Transverse colon (tissue), 4 donors: Measurements from ENCODE around the gene VMAC.

Source experiments
- CTCF ChIP-seq, 5 experiments: fragments of 200-600 bp in 3 of 5; fragments of 450-650 bp in 2 of 5; sonication (generic) in 3 of 5; IDR thresholded peaks; 1 replicate in 2 of 5; 2 replicates in 3 of 5; pipeline ENCODE4 v1.5.1; 2016 to 2017; ENCODE audit warnings: antibody characterized with exemption in 5 of 5, inconsistent platforms in 3 of 5, mild to moderate bottlenecking in 2 of 5, moderate library complexity in 1 of 5
- POLR2AphosphoS5 ChIP-seq, 3 donors: sonication (generic); formaldehyde crosslinking; IDR thresholded peaks; one replicate each; pipeline ENCODE4 v1.6.1; 2016; ENCODE audit warnings: antibody characterized with exemption in 3 of 3

GRCh38 chr19:5895409-5895808 is 9.3 kb upstream of the VMAC start:
- TF ChIP-seq CTCF (IDR thresholded peaks at IDR 0.05) (no peak), POLR2AphosphoS5 (IDR thresholded peaks at IDR 0.05) (no peak)
